Measurements from ENCODE around the gene NAPSA.
"Not testable (repeated sequence)": the region's sequence is repeated elsewhere in the genome, so short reads cannot be mapped to it uniquely, and the experiment has no call there.

The NAPSA gene

DNA sequence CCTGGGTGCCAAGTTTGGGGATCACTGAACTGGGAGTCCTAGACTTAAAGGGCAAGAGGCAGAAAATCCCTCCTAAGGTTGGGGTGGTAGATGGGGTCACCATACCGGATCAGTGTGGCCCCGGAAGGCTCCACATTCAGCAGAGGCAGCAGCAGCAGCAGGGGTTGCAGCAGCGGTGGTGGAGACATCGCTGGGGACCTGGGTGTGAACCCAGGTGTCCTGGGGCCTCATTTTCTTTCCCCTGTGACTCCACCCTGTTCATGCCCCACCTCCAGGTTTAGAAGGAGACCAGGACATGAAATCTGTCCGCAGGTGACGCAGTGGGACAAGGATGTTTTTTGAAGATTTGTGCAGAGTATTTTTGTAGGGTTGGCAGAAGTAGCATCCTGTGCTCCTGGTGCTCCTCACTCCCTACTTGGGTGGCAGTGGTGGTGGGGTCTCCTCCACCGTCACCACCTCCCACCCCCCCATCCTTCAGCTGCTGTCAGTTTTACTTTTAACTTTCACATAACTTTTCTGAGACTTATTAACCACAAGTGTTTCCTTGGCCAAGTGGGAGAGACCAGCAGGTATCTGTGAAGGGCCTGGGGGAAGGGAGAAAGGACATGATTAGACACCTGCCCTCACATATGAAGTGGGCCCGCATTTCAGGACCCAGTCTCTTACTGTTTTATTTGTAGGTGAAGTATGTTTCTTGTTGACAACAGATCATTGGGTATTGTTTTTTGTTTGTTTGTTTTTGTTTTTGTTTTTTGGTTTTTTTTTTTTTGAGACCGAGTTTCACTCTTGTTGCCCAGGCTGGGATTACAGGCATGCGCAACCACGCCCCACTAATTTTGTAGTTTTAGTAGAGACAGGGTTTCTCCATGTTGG, at the start of gene NAPSA:
Gene NAPSA (minus strand): TSS at position 206 of the 873 bp plus-strand sequence. CDS start 18 bp downstream, at position 188.
- DNase-seq (ENCODE audit: insufficient read length, low spot score) = no peak
- FAIRE-seq = no peak

DNA sequence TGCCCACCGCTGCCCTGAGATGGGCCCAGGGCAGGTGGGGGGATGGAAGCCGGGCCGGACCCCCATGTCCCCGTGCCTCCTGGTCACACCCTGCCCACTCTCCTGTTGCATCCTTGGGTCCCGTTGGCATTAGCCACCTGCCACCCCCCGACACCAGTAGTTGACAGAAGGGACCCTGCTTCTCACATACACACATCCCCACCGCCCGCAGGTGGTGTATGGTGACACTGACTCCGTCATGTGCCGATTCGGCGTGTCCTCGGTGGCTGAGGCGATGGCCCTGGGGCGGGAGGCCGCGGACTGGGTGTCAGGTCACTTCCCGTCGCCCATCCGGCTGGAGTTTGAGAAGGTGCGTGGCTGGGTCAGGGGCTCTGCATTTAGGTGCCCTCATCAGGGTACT, 48.1 kb upstream of the NAPSA start:
- FAIRE-seq (no peak), DNase-seq (ENCODE audit: insufficient read length, low spot score) (no peak)

DNA sequence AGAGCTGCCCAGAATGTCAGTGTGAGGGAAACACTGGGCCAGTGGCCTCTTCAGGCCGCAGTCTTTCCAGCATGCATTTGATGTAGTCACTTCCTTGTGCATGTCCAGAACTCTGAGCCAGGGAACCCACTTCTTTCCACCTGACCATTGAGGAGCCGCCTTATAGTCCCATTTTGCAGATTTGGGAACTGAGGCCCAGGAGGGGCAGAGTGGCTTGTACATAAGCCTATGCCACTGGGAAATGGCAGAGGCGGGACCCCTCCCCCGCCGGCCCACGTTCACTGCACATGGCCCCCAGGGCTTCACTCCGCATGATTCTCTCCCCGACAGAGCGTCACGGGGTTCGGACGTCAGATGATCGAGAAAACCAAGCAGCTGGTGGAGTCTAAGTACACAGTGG, 47.7 kb upstream of the NAPSA start:
- DNase-seq (ENCODE audit: insufficient read length, low spot score) = no peak
- FAIRE-seq = no peak

DNA sequence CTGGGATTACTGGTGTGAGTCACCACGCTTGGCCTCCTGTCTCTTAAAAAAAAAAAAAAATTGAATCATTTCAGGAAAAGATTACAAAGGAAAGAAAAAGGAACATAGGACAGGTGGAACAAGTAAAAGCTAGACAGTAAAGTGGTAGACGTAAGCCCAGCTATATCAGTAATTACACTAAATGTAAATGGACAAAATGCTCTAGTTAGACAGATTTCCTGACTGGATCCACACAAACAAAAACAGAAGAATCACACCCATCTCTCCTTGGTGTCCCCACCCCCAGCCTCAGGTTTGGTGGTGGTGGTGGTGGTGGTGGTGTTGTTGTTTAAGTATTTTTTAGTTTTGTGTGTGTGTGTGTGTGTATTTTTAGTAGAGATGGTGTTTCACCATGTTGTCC, 47.0 kb upstream of the NAPSA start:
- no peak for DNase-seq (ENCODE audit: insufficient read length, low spot score)
- FAIRE-seq = no peak

DNA sequence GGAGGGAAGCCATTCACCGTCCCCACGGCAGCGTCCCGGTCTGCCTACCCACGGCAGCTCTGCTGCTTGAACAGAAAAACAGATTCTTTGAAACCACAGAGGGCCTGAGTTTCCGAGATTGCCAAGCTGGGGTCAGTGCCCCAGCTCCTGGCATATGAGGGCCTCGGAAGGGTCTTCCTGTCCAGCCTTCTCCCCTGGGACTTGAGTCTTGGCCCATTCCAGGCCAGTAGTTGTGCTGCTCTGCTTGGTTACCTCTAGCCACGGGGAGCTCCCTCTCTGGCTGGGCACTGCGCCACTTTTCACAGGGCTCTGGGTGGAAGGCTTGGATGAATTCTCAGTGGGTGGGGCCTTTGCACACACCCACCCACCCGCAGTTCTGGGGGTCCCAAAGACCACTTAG, 44.7 kb upstream of the NAPSA start:
- FAIRE-seq = no peak
- no peak for DNase-seq (ENCODE audit: insufficient read length, low spot score)

DNA sequence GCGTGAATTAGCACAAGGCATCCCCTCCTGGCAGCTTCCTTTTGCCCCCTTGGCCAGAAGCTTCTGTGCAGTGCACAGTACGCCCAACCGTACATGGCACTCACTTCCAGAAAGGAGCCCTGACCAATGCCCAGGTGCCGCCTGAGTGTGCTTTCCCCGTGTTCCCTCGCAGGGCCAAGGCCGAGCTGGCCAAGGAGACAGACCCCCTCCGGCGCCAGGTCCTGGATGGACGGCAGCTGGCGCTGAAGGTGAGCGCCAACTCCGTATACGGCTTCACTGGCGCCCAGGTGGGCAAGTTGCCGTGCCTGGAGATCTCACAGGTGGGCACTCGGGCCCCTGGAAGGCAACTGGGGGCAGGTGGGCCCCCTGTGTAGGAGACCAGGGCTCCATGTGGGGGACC, 43.9 kb upstream of the NAPSA start:
- no peak for FAIRE-seq

DNA sequence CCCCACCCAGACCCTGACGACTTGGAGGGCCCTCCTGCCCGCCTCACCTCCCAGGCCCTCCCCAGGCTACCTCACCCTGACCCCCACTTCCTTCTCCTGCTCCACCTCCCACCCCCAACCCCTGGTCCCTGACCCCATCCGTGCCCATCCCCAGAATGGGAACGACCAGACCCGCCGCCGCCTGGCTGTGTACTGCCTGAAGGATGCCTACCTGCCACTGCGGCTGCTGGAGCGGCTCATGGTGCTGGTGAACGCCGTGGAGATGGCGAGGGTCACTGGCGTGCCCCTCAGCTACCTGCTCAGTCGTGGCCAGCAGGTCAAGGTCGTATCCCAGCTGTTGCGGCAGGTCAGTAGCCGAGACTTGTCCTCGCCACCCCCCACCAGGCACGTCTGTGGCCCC, 41.4 kb upstream of the NAPSA start:
- DNase-seq (ENCODE audit: insufficient read length, low spot score) = no peak
- no peak for FAIRE-seq

More for the DNA sequence above, 43.9 kb upstream of the NAPSA start:
- DNase-seq (ENCODE audit: insufficient read length, low spot score) = no peak

DNA sequence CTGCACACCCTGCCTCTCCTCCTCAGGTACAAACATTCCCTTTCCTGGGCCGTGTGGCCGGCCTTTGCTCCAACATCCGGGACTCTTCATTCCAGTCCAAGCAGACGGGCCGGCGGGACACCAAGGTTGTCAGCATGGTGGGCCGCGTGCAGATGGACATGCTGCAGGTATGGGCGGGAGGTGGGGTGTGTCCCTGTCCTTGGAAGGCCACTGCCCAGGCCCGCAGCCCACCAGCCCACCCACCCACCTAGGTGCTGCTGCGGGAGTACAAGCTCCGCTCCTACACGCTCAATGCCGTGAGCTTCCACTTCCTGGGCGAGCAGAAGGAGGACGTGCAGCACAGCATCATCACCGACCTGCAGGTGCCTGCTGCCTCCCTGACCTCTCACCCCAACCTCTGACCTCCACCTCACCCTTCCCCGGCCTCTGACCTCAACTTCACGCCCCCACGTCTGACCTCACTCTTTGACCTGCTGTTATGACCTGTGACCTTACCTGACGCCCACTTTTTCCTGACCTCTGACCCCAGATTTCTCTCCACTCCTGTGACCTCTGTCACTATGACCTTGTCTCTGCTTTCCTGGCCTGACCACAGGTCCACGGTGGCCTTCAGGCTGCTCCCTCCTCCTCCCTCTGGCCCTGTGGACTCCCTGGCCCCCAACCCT, 40.8 kb upstream of the NAPSA start:
- no peak for FAIRE-seq
- DNase-seq (ENCODE audit: insufficient read length, low spot score) = no peak

DNA sequence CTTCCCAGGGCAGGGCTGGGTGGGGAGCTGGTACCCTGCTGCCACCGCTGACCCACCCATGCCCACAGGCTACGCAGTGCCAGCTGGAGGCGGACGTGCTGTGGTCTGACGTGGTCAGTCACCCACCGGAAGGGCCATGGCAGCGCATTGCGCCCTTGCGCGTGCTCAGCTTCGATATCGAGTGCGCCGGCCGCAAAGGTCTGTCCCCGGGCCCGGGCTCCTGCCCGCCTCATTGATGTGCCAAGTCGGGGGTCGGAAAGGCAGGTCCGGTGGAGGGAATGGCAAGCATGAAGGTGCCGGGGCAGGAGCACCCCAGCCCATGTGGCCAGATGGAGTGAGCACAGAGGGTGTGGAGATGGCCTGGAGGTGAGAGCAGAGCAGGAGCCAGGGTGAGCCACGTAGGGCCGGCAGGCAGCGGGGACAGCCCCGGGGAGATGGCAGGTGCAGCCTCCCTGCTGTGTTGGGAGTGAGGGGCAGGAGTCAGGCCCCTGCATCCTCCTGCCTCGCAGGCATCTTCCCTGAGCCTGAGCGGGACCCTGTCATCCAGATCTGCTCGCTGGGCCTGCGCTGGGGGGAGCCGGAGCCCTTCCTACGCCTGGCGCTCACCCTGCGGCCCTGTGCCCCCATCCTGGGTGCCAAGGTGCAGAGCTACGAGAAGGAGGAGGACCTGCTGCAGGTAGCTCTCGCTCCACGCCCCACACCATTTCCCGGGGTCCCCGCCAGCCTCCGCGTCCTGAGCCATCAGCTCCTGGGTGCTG, 37.3 kb upstream of the NAPSA start:
- FAIRE-seq = no peak
- DNase-seq (ENCODE audit: insufficient read length, low spot score) = no peak

DNA sequence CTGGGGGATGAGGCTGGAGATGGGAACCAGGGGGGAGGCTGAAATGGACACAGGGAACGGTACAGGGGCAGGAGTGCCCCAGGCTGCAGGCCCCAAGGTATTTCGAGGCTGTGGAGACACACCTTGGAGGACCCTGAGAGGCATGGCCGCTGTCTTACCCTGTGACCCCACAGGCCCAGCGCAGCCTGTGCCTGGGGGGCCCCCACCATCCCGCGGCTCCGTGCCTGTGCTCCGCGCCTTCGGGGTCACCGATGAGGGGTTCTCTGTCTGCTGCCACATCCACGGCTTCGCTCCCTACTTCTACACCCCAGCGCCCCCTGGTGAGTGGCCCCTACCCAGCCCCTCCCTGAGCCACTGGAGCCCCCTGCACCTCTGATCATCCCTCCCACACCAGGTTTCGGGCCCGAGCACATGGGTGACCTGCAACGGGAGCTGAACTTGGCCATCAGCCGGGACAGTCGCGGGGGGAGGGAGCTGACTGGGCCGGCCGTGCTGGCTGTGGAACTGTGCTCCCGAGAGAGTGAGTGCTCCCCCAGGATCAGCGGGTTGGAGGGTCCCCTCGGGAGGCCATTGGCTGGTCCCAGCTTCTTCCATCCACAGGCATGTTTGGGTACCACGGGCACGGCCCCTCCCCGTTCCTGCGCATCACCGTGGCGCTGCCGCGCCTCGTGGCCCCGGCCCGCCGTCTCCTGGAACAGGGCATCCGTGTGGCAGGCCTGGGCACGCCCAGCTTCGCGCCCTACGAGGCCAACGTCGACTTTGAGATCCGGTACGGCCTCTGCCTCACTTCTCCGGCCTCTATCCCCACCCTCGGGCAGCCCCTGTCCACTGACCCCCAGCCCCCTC, 36.4 kb upstream of the NAPSA start:
- FAIRE-seq (no peak), DNase-seq (ENCODE audit: insufficient read length, low spot score) (no peak)

DNA sequence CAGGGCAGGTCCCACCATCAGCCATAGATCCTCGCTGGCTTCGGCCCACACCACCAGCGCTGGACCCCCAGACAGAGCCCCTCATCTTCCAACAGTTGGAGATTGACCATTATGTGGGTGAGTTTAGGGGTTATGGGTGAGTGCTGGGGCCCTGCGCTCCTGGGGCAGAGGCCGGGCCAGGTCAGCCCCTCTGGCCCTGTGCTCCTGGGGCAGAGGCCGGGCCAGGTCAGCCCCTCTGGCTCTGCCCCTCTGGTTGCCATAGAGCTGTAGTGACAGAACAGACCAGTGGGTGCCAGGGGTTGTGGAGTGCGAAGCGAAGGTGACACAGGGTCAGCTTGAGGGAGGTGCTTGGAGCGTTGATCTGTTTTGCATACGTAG, 33.9 kb upstream of the NAPSA start:
- DNase-seq (ENCODE audit: insufficient read length, low spot score) (no peak), FAIRE-seq (no peak)

DNA sequence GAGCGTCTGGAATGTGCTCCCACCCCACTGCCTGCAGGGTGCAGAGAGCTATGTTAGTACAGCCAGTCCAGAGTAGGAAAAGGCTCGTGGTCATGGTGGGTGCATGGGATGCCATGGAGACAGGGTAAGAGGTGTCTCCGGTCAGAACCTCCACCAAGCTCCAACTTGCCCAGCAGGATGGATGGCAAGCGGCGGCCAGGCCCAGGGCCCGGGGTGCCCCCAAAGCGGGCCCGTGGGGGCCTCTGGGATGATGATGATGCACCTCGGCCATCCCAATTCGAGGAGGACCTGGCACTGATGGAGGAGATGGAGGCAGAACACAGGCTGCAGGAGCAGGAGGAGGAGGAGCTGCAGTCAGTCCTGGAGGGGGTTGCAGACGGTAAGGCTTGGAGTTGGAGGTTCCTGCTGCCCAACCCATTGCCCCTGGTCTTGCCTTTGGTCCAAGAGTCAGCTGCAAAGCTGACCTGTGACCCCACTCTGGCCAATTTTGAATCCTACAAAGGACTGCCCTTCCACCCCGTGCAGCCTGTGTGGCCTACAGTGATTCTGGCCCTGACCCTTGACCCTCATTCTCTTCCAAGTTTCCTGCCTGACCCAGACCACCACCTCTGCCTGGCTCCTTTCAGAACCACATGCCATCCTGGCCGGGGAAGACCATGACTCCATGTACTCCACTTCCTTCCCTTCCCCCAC, 33.4 kb upstream of the NAPSA start:
- no peak for FAIRE-seq
- DNase-seq (ENCODE audit: insufficient read length, low spot score) = no peak

DNA sequence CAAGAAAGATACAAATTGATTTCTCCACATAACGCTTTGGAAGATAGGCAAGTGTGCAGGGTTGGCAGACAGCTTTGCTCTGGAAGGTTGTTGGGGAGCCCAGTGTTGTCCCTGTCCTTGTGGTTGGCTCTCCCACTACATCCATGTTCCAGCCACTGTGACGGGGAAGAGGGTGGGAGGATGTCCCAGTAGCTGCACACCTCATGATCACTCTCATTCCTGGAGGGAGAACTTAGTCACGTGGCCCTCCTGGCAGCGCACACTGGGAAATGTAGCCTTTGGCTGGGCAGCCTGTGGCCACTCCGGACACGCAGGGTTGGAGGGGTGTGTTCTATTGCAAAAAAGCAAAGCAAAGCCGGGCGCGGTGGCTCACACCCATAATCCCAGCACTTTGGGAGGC, 28.6 kb upstream of the NAPSA start:
- FAIRE-seq = no peak
- no peak for DNase-seq (ENCODE audit: insufficient read length, low spot score)

DNA sequence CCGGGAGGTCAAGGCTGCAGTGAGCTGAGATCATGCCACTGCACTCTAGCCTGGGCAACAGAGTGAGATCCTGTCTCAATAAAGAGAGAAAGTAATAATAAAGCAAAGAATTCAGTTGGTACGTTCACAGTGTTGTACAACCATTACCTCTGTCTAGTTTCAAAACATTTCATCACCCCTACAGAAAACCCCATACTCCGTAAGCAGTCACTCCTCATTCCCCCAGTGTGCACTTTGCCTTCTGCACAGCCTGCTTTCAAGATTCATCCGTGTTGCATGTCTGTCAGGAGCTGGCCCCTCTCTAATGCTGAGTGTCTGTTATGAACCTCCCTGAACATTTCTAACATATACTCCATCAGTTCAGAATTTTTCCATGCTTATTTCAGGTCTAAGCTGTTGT, 28.1 kb upstream of the NAPSA start:
- DNase-seq (ENCODE audit: insufficient read length, low spot score) (no peak), FAIRE-seq (no peak)

DNA sequence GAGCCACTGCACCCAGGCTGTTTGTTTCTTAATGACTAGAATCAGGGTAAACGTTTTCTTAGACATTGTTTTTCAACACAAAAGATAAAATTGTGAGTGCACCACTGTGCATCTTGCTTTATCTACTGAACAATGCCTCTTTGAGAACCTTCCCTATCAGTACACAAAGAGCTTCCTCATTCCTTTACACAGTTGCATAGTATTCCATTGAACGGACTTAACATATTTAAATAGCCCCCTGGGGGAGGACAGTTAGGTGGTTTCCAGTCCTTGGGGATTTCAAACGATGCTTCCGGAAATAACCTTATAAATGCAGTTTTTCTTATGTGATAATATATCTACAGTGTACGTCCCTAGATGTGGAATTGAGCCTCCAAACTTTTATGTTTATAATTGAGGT, 27.3 kb upstream of the NAPSA start:
- DNase-seq (ENCODE audit: insufficient read length, low spot score) (no peak), FAIRE-seq (no peak)

DNA sequence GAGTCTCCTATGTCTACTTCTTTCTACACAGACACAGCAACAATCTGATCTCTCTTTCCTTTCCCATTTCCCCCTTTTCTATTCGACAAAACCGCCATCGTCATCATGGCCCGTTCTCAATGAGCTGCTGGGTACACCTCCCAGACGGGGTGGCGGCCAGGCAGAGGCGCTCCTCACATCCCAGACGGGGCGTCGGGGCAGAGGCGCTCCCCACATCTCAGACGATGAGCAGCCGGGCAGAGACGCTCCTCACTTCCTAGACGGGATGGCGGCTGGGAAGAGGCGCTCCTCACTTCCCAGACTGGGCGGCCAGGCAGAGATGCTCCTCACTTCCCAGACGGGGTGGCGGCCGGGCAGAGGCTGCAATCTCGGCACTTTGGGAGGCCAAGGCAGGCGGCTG, 25.5 kb upstream of the NAPSA start:
- not testable (repeated sequence) for DNase-seq (ENCODE audit: insufficient read length, low spot score); FAIRE-seq

DNA sequence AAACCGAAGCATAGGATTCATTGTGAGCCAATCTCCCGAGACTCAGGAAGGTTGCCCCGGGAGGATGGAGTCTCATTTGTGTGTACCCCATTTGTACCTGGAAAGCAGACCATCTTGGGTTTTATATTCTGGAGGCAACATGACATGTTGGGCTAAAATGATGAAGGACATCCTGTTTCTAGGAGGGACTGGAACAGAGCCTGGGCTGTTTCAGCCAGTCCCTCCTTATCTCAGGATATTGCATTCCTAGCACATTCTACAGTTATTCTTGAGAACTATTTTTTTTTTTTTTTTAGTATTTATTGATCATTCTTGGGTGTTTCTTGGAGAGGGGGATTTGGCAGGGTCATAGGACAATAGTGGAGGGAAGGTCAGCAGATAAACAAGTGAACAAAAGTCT, 24.9 kb upstream of the NAPSA start:
- FAIRE-seq; DNase-seq (ENCODE audit: insufficient read length, low spot score): not testable (repeated sequence)

DNA sequence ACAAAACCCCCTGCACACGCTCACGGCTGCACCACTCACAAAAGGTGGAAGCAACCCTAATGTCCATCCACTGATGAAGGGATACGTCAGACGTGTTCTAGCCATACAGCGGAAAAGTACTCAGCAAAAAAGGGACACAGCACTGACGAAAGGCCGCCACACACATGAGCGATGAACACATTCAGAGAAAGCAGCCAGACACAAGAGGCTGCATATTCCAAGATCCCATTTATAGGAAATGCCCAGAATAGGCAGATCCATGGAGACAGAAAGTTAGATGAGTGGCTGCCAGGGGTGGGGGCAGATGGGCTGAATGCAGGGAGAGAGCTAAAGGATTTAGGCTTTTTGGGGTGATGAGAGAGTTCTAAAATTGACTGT, 22.4 kb upstream of the NAPSA start:
- no peak for FAIRE-seq

DNA sequence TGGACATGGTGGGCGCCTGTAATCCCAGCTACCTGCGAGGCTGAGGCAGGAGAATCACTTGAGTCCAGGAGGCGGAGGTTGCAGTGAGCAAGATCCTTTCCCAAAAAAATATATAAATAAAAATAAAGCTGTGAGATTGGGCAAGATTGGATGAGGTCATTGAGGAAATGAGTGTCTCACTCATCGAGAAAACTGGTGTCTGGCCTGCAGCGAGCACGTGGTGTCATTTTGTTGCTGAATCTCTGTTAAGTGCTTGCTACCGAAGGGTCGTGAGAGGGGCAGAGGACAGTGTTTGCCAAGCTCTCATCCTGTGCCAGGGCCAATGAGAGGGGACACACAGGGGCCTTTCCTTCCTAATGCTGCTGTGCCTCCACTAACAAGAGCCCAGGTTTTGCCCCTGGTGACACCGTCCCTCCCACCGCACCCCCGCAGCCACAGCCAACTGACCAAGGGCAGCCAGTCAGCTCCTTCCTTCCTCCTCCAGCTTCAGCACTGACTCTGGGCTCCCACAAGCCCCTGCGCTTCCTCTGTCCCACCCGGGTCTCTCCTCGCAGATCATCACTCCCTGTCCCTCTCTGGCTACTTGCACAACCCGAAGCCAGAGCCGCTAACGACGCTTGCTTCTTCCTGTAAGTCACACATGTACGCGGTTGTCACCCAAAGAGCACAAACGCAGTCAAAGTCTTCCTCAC, 21.9 kb upstream of the NAPSA start:
- DNase-seq (ENCODE audit: insufficient read length, low spot score) = no peak
- FAIRE-seq = no peak

More for the DNA sequence above, 22.4 kb upstream of the NAPSA start:
- DNase-seq (ENCODE audit: insufficient read length, low spot score) = no peak
